NCI-H2107 treated with DMSO at 0.1 percent for 48 hours (cell line): ENCODE measurements around the gene PIAS3.
A peak's percentile ranks its signal among the peaks of the same experiment; 100 is the strongest.
"Not testable (repeated sequence)": the region's sequence is repeated elsewhere in the genome, so short reads cannot be mapped to it uniquely, and the experiment has no call there.

Experiments
- DNase-seq: peaks from one replicate; lab custom pipeline; 2025; ENCODE audit not compliant: unreplicated experiment; lab: John Stamatoyannopoulos, UW

PIAS3 gene

GRCh38 chr1:145826030-145826429 is 32.9 kb downstream of the PIAS3 start:
- no peak for DNase-seq

DNA sequence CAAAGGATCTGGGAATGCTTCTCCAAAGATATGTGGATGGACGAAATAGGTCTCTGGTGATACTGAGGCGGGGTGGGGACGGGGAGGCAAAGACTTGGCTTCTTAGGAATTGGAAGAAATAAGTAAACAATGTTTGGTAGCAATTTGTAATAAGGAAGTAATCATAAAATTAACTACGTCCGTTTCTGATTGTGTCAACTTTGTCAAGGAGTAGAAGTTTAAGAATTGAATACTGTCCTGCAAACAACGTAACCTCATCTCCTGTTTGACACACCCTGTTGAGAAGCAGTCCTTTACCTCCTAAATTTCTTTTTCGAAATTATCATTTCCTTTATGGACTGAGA is 34.4 kb downstream of the PIAS3 start:
- no peak for DNase-seq

- peak; percentile 82 for DNase-seq
Measured at GRCh38 chr1:145823565-145824498, 35.0 kb downstream of the PIAS3 start, which contains the start of the genes POLR3C and RNF115. POLR3C (plus strand) TSS chr1:145824200; CDS start chr1:145825777, 1,577 bp downstream. RNF115 (minus strand) TSS chr1:145824095; CDS start chr1:145823873, 222 bp downstream.

- not testable (repeated sequence) for DNase-seq
Measured at GRCh38 chr1:145822779-145823331, 36.0 kb downstream of the PIAS3 start.

DNA sequence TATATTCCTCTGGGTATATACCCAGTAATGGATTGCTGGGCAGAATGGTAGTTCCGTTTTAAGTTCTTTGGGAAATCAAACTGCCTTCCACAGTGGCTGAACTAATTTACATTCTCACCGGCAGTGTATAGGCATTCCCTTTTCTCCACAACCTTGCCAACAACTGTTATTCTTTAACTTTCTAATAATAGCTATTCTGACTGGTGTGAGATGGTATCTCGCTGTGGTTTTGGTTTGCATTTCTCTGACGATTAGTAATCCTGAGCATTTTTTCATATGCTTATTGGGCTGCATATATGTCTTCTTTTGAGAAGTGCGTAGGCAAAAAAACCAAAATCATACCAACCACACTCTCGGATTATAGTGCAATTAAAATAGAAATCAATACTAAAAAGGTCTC is 40.8 kb downstream of the PIAS3 start:
- DNase-seq, result not testable (repeated sequence)

DNA sequence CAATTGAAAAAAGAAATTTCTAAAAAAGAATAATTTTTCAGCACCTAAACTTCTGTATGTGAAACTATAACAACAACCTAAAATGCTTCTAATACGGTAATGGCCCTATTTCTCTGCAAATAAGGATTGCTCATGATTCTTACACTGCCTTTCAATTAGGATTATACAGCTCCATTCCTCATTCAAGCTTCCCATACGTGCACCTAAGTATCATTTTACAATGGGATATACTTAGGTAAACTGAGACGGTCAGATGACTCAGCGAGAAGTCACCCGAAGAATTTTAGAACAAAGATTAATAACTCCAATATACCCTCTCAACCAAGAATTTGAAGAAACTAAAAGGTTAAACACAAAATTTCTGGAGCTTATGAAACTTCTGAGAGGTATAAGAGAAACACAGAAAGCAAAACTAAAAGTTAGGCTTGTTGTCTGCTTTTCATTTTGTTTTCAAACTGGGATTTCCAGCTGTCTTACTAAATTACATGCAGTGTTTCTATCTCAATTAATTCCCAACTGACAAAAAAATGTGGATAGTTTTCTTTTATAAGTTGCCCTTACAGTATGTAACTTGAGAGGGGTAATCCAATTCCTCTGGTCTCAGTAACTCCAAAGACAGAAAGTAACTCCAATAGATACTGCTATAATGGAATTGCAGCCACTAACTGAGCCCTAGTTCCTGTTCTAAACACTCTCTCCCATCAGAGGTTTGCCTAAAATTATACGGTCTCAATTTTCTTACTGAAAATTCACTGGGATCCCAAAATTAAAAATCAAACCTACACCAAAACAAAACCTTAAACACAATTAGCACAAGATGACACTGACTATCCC is 45.7 kb downstream of the PIAS3 start:
- not testable (repeated sequence) for DNase-seq

- DNase-seq, result no peak
Measured at GRCh38 chr1:145806844-145807243, 52.0 kb downstream of the PIAS3 start.

DNA sequence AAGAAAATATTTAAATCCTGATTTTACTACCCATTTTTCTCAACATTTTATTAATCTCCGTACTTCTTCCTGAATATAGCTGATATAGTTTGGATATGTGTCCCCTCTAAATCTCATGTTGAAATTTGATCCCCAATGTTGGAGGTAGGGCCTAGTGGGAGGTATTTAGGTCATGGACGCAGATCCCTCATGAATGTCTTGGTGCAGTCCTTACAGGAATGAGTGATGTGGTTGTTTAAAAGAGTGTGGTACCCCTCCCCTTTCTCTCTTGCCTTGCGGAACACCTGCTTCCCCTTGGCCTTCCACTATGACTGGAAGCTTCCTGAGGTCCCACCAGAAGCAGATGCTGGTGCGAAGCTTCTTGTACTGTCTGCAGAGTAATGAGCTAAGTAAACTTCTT is 52.5 kb downstream of the PIAS3 start:
- DNase-seq, result no peak

- no peak for DNase-seq
Measured at GRCh38 chr1:145805057-145805456, 53.8 kb downstream of the PIAS3 start.

GRCh38 chr1:145804235-145805045 is 54.4 kb downstream of the PIAS3 start:
- no peak for DNase-seq

- DNase-seq, result no peak
Measured at GRCh38 chr1:145799806-145800205, 59.1 kb downstream of the PIAS3 start.
